ENCODE data around the gene MCTP2.

MCTP2 gene

DNA sequence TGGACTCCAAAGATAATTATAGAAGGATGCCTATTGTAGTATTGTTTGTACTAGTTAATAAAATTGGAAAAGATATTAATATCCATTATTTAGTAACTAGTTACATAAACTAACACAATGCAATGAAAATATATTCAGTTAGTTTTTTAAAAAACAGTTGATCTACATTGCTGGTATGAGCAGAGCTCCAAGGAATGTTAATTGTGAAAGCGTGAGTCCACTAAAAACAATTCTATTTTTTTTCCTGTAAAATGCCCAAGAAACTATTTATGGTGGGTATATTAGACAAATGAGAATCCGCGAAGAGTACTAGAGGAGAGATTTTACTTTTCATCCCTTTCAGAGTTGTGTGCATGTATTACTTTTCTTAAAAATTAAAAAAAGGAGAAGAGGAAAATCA lies 104.3 kb downstream of the MCTP2 start:
- Histone ChIP-seq H3K27me3 (replicated peaks; ENCODE audit: control insufficient read depth, insufficient read depth, low read length) (no peaks in the 10 kb centered on the region), H3K4me3 (replicated peaks; ENCODE audit: low read depth, low read length) (no peak overlapping the region), H3K36me3 (ENCODE audit: control insufficient read depth, insufficient read depth, low read length) (no peaks in the 10 kb centered on the region)
- no peak for DNase-seq (ENCODE audit: extremely low read depth, insufficient read length)
- TF ChIP-seq, protein P1, sequence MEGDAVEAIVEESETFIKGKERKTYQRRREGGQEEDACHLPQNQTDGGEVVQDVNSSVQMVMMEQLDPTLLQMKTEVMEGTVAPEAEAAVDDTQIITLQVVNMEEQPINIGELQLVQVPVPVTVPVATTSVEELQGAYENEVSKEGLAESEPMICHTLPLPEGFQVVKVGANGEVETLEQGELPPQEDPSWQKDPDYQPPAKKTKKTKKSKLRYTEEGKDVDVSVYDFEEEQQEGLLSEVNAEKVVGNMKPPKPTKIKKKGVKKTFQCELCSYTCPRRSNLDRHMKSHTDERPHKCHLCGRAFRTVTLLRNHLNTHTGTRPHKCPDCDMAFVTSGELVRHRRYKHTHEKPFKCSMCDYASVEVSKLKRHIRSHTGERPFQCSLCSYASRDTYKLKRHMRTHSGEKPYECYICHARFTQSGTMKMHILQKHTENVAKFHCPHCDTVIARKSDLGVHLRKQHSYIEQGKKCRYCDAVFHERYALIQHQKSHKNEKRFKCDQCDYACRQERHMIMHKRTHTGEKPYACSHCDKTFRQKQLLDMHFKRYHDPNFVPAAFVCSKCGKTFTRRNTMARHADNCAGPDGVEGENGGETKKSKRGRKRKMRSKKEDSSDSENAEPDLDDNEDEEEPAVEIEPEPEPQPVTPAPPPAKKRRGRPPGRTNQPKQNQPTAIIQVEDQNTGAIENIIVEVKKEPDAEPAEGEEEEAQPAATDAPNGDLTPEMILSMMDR (IDR thresholded peaks at IDR 0.05; ENCODE audit: insufficient read depth, low read length, poor library complexity, severe bottlenecking): no peak

DNA sequence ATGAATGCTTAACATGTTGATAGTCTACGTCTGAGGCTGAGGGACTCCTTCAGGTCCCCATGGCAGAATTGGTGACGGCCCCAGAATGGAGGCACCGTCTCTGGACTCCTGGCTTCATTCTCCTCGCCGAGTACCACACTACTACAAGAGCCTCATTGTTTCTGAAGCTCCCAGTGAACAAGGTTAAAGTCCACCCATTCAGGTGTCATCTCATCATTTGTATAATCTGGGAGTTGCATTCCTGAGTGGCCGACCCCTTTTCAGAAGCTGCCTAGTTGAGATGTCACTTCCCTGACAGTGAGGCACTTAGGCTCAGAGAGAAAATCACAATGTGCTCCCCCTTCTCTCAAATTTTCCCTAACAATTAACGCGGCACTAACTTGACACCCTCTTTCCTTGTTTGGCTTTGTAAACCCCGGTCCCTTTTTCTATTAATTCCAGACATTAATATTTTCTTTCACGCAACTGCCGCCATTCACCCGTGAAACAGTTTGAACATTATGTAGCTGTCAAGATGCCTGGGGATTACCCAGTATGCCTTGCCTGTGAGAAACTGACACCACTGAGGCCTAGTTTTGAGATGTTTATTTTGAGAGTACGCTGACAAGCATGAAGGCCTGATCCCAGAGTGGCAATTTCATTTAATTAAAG lies 105.6 kb downstream of the MCTP2 start:
- Histone ChIP-seq H3K4me3 (replicated peaks; ENCODE audit: low read depth, low read length) (no peak overlapping the region), H3K36me3 (ENCODE audit: control insufficient read depth, insufficient read depth, low read length) (no peaks in the 10 kb centered on the region), H3K27me3 (replicated peaks; ENCODE audit: control insufficient read depth, insufficient read depth, low read length) (no peaks in the 10 kb centered on the region)
- DNase-seq (ENCODE audit: extremely low read depth, insufficient read length): no peak
- TF ChIP-seq, protein P1 (IDR thresholded peaks at IDR 0.05; ENCODE audit: insufficient read depth, low read length, poor library complexity, severe bottlenecking): no peak

DNA sequence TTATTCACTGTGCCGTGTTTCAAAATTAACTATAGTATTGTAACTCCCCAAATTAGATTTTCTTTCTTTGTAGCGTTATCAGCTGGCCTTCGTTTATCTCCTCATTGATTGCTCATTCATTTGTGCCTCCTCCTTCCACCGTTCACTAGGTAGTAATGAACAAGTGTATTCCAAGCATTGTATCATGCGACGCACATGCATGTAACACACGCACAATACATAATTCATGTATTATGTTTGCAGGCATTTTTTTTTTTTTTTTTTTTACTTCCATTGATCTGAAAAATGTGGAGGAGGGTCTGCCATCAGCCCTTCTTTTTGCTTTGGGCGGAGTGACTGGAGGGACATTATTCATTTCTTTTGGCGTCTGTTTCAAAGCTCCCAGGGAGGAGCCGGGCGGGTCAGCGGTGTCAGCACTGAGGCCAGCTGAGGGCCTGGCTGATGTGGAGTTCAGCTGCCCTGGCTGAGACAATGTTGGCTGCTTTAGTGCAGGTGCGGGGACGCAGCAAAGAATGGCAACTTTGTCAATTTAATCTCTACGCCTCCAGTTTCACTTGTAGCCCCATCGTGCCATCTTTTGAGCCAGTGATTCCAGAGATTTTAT lies 107.0 kb downstream of the MCTP2 start:
- no peaks in the 10 kb centered on the region for H3K36me3 ChIP-seq (ENCODE audit: control insufficient read depth, insufficient read depth, low read length)
- TF ChIP-seq, protein P1 (IDR thresholded peaks at IDR 0.05; ENCODE audit: insufficient read depth, low read length, poor library complexity, severe bottlenecking): no peak
- no peak for DNase-seq (ENCODE audit: extremely low read depth, insufficient read length)
- no peak overlapping the region for H3K4me3 ChIP-seq (replicated peaks; ENCODE audit: low read depth, low read length)
- H3K27me3 ChIP-seq (replicated peaks; ENCODE audit: control insufficient read depth, insufficient read depth, low read length): no peaks in the 10 kb centered on the region

DNA sequence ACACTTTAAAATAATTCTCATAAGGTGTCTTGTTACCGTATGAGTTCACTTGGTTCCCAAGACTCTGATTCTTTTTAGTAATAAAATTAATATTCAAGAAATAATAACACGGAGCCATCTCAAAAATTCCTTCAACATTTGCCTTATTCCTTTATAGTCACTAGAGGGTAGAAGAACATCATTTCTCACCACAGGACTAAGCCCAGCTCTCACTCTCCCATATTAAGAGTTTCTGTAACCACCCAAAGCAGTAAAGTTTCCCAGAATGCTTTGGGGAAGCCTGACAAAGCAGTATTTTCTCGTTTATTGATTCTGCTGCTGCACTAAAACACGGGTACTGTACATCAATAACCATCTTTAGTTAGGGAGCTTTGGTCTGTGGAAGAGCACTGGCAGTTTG lies 114.9 kb downstream of the MCTP2 start:
- H3K27me3 ChIP-seq (replicated peaks; ENCODE audit: control insufficient read depth, insufficient read depth, low read length): no peaks in the 10 kb centered on the region
- TF ChIP-seq, protein P1 (IDR thresholded peaks at IDR 0.05; ENCODE audit: insufficient read depth, low read length, poor library complexity, severe bottlenecking): no peak
- H3K4me3 ChIP-seq (replicated peaks; ENCODE audit: low read depth, low read length): no peak overlapping the region
- no peaks in the 10 kb centered on the region for H3K36me3 ChIP-seq (ENCODE audit: control insufficient read depth, insufficient read depth, low read length)
- no peak for DNase-seq (ENCODE audit: extremely low read depth, insufficient read length)

DNA sequence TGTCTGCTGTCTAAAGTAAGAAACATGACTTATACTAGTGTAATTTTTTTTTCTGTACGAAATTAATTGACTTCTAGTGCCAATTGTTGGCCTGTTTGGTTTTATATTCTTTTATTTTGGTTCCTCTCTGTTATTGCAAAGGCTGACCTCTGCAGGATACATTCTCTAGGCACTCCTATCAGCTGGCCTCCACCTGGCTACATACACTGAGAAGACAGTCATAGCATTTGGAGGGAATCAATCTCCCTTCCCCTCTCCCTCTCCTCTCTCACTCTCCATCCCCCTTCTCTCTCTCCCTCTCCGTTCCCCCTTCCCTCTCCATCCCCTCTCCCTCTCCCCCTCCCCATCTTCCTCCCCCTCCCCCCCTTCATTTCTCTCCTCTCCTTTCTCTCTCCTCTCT lies 116.7 kb downstream of the MCTP2 start:
- no peak for DNase-seq (ENCODE audit: extremely low read depth, insufficient read length)
- TF ChIP-seq, protein P1 (IDR thresholded peaks at IDR 0.05; ENCODE audit: insufficient read depth, low read length, poor library complexity, severe bottlenecking): no peak
- Histone ChIP-seq H3K27me3 (replicated peaks; ENCODE audit: control insufficient read depth, insufficient read depth, low read length) (no peaks in the 10 kb centered on the region), H3K36me3 (ENCODE audit: control insufficient read depth, insufficient read depth, low read length) (no peaks in the 10 kb centered on the region), H3K4me3 (replicated peaks; ENCODE audit: low read depth, low read length) (no peak overlapping the region)
